HFFc6 (cell line): Measurements from ENCODE around the gene TBC1D14. TPM values are rescaled to one million over a fixed set of nuclear protein-coding genes. Genes with fewer than 3 reads are reported as not detected.
"Not testable (repeated sequence)": the region's sequence is repeated elsewhere in the genome, so short reads cannot be mapped to it uniquely, and the experiment has no call there.

ENCODE experiments used
- DNase-seq: peaks from one replicate; pipeline ENCODE4 v3.0.0-alpha.2; 2018
- H3K27ac Mint-ChIP-seq: 2 replicates; pipeline ENCODE4 v1.8.0; 2020; ENCODE audit warnings: mild to moderate bottlenecking, mixed read lengths
- H3K27me3 Mint-ChIP-seq: 2 replicates; pipeline ENCODE4 v1.8.0; 2021; ENCODE audit warnings: mild to moderate bottlenecking, moderate library complexity, mixed read lengths; ENCODE audit not compliant: insufficient read depth
- H3K36me3 Mint-ChIP-seq: 2 replicates; pipeline ENCODE4 v1.8.0; 2021; ENCODE audit warnings: low read depth, mixed read lengths
- H3K4me1 Mint-ChIP-seq: 2 replicates; pipeline ENCODE4 v1.8.0; 2020; ENCODE audit warnings: low read depth, mixed read lengths
- H3K4me3 Mint-ChIP-seq: 2 replicates; pipeline ENCODE4 v1.8.0; 2020; ENCODE audit warnings: mild to moderate bottlenecking, moderate library complexity, mixed read lengths
- H3K9me3 Mint-ChIP-seq: 2 replicates; pipeline ENCODE4 v1.8.0; 2020; ENCODE audit warnings: mild to moderate bottlenecking, mixed read lengths
- total RNA-seq, 6 experiments: library from RNA; stranded (reverse); fragmentation: NEBNext Ultra II Directional; extraction: Animal tissue kit (Norgen Biotek cat#: 25700); gene quantifications; 2 replicates in 1 of 6; 3 replicates in 5 of 6; pipeline ENCODE4 v1.2.3, GENCODE V29; 2021
- TF ChIP-seq, protein P1 (sequence below): fragments of 200-600 bp; sonication (generic); IDR thresholded peaks from 2 replicates; pipeline ENCODE4 v1.5.0; 2021; ENCODE audit warnings: antibody characterized with exemption, mild to moderate bottlenecking

TBC1D14 gene
- total RNA-seq, 6 experiments from 2014 or later = 23.3 to 32.5 (median 27.9) TPM

DNA sequence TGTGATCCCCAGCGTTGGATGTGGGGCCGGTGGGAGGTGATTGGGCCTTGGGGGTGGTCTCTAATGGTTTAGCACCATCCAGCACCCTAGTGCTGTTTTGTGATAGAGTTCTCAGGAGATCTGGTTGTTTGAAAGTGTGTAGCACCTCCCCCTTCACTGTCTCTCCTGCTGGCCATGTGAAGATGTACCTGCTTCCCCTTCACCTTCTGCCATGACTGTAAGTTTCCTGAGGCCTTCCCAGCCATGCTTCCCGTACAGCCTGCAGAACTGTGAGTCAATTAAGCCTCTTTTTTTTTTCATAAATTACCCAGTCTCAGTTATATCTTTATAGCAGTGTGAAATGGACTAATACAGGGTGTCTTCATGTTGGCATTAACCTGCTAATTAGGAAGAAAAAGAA lies 19.3 kb upstream of the TBC1D14 start:
- TF ChIP-seq, protein P1, sequence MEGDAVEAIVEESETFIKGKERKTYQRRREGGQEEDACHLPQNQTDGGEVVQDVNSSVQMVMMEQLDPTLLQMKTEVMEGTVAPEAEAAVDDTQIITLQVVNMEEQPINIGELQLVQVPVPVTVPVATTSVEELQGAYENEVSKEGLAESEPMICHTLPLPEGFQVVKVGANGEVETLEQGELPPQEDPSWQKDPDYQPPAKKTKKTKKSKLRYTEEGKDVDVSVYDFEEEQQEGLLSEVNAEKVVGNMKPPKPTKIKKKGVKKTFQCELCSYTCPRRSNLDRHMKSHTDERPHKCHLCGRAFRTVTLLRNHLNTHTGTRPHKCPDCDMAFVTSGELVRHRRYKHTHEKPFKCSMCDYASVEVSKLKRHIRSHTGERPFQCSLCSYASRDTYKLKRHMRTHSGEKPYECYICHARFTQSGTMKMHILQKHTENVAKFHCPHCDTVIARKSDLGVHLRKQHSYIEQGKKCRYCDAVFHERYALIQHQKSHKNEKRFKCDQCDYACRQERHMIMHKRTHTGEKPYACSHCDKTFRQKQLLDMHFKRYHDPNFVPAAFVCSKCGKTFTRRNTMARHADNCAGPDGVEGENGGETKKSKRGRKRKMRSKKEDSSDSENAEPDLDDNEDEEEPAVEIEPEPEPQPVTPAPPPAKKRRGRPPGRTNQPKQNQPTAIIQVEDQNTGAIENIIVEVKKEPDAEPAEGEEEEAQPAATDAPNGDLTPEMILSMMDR = no peak
- H3K27ac Mint-ChIP-seq = no peak overlapping the region

DNA sequence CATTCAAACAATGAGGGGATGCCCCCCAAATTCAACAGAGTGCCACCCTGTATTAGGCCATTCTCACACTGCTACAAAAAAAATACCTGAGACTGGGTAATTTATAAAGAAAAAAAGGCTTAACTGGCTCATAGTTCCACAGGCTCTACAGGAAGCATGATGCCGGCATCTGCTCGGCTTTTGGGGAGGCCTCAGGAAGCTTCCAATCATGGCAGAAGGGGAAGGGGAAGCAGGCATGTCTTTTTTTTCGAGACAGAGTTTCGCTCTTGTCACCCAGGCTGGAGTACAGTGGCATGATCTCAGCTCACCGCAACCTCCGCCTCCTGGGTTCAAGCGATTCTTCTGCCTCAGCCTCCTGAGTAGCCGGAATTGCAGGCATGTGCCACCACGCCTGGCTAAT lies 18.7 kb upstream of the TBC1D14 start:
- DNase-seq, H3K4me3 Mint-ChIP-seq, H3K36me3 Mint-ChIP-seq, H3K27ac Mint-ChIP-seq, H3K9me3 Mint-ChIP-seq, H3K27me3 Mint-ChIP-seq: not testable (repeated sequence)
- peaks cover 29% of the 10 kb centered on the region for H3K4me1 Mint-ChIP-seq

More for the DNA sequence above, 19.3 kb upstream of the TBC1D14 start:
- H3K4me3 Mint-ChIP-seq = no peak overlapping the region
- peaks cover 7% of the 10 kb centered on the region; the same call in 1 of the 2 replicates for H3K9me3 Mint-ChIP-seq
- H3K4me1 Mint-ChIP-seq = peaks cover 35% of the 10 kb centered on the region
- peaks cover 6% of the 10 kb centered on the region; the same call in 1 of the 2 replicates for H3K36me3 Mint-ChIP-seq
- DNase-seq = no peak
- peaks cover 3% of the 10 kb centered on the region for H3K27me3 Mint-ChIP-seq

DNA sequence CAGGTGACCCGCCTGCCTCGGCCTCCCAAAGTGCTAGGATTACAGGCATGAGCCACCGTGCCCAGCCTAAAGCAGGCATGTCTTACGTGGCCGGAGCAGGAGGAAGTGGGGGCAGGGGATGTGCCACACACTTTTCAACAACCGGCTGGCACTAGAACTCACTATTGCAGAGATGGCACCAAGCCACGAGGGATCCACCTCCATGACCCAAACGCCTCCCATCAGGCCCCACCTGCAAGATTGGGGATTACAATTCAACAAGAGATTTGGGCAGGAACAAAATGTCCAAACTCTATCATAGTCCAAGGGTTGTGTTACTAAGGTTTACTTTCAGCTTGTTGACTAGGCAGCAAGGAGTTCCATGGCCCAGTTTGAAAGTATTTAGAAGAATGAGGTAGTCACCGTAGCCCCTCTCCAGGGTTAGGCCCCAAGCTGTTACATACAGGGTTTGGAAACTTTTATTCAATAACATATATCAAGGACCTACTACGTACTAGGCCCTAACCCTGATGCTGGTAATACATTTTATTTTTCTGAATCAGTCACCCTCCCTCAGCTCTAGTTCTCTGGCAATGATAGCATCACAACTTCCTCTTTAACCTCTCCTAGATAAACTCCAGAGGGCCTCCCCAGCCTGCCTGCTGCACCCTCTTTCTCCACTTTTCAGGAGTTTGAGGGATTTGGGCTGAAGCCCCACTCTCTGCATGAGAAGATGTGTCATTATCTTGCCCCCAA lies 18.0 kb upstream of the TBC1D14 start:
- no peak overlapping the region for H3K4me3 Mint-ChIP-seq
- TF ChIP-seq, protein P1 = no peak
- peaks cover 7% of the 10 kb centered on the region; the same call in 1 of the 2 replicates for H3K9me3 Mint-ChIP-seq
- peak overlapping the region; percentile 49 for H3K27ac Mint-ChIP-seq
- no peak for DNase-seq
- peaks cover 2% of the 10 kb centered on the region for H3K27me3 Mint-ChIP-seq
- H3K4me1 Mint-ChIP-seq = peaks cover 25% of the 10 kb centered on the region
- peaks cover 6% of the 10 kb centered on the region; the same call in 1 of the 2 replicates for H3K36me3 Mint-ChIP-seq

DNA sequence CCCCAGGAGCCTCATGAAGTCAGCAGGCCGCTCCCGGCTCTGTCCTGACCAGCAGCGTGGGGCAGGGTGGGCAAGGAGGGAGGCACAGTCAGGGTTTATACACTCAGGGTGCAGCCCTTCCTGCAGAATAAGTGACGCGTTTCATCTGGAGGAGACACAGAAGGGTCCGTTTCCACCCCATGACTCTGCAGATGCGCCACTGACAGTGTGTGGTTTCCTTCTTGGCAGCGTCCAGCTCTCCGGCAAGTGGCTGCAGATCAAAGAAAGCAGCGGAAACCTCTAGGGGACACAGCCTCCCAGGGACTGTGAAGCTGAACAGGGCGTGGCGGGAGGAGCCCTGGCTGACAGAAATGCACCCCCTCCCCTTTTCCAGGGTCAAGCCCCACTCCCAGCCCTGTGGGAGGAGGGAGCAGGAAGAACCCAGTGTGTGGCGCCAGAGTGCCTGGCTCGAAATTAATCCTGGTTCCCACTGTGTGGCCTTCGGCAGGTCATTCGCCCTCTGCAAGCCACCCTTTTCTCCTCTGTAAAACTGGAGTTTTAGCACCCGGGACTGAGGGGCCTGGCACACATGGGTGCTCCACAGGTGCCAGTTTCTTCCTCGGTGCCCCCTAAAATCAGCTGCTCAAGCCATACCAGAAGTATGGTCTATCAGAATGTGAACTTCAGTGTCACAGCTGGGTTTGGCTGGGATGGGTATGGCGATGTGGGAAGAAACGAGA lies 17.3 kb upstream of the TBC1D14 start:
- DNase-seq = peak; percentile 35
- peaks cover 25% of the 10 kb centered on the region for H3K4me1 Mint-ChIP-seq
- peaks cover 4% of the 10 kb centered on the region for H3K27me3 Mint-ChIP-seq
- H3K36me3 Mint-ChIP-seq = peaks cover 6% of the 10 kb centered on the region; the same call in 1 of the 2 replicates
- peak overlapping the region; percentile 49 for H3K27ac Mint-ChIP-seq
- H3K9me3 Mint-ChIP-seq = peaks cover 7% of the 10 kb centered on the region; the same call in 1 of the 2 replicates
- TF ChIP-seq, protein P1 = peak; percentile 29
- no peak overlapping the region for H3K4me3 Mint-ChIP-seq

DNA sequence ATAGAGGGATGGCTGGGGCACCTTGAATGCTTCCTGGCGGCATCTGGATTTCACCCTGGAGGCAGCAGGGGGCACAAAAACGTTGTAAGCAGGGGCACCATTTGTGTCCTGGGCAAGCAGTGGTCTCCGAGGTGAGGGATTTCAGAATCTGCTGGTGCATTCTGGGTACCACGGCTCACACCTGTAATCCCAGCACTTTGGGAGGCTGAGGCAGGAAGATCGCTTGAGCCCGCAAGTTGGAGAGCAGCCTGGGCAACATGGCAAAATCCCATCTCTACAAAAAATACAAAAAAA lies 16.8 kb upstream of the TBC1D14 start:
- no peak for DNase-seq
- Mint-ChIP-seq H3K4me3 (no peak overlapping the region), H3K27me3 (peaks cover 6% of the 10 kb centered on the region), H3K36me3 (peaks cover 6% of the 10 kb centered on the region; the same call in 1 of the 2 replicates), H3K27ac (peak overlapping the region; percentile 48; the same call in 1 of the 2 replicates), H3K4me1 (peaks cover 25% of the 10 kb centered on the region), H3K9me3 (peaks cover 7% of the 10 kb centered on the region; the same call in 1 of the 2 replicates)
- TF ChIP-seq, protein P1 = no peak
